Choroid plexus epithelial cell (primary cell): ENCODE data around the gene EYS.
A peak's percentile ranks its signal among the peaks of the same experiment; 100 is the strongest.
"Not testable (repeated sequence)": the region's sequence is repeated elsewhere in the genome, so short reads cannot be mapped to it uniquely, and the experiment has no call there.

ENCODE experiments used
- DNase-seq: peaks from one replicate; pipeline ENCODE4 v3.0.0-alpha.2; 2010; ENCODE audit warnings: low read depth
- H3K4me3 ChIP-seq: 2 replicates; pipeline ENCODE4 v1.5.1; 2011; ENCODE audit warnings: low read depth, mild to moderate bottlenecking, control low read depth, low read length, moderate library complexity
- TF ChIP-seq, protein P1 (sequence below): conservative IDR thresholded peaks from 2 replicates; pipeline ENCODE4 v1.5.1; 2011; ENCODE audit warnings: low read depth, mild to moderate bottlenecking, control low read depth, inconsistent platforms, low read length, moderate library complexity

EYS gene

DNA sequence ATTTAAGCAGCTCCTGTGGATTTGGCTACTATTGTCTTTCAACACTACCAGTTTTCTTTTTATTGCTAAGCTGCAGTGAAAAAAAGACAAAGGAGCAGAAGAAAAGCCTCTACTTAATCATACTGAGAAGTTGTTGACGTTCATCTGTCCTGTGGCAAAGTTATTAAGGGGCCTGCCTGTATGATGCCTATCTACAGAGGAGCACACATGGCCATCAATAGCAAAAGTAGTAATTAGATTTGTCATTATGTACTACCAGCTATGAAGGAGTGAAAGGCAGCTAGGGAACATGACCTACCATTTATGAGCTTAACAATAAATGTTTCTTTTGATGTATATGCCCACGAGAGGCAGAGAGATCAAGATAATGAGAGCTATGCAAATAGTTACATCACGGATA lies 1450.5 kb downstream of the EYS start:
- no peak for DNase-seq
- H3K4me3 ChIP-seq, result no peak overlapping the region
- TF ChIP-seq, protein P1, sequence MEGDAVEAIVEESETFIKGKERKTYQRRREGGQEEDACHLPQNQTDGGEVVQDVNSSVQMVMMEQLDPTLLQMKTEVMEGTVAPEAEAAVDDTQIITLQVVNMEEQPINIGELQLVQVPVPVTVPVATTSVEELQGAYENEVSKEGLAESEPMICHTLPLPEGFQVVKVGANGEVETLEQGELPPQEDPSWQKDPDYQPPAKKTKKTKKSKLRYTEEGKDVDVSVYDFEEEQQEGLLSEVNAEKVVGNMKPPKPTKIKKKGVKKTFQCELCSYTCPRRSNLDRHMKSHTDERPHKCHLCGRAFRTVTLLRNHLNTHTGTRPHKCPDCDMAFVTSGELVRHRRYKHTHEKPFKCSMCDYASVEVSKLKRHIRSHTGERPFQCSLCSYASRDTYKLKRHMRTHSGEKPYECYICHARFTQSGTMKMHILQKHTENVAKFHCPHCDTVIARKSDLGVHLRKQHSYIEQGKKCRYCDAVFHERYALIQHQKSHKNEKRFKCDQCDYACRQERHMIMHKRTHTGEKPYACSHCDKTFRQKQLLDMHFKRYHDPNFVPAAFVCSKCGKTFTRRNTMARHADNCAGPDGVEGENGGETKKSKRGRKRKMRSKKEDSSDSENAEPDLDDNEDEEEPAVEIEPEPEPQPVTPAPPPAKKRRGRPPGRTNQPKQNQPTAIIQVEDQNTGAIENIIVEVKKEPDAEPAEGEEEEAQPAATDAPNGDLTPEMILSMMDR, result no peak

DNA sequence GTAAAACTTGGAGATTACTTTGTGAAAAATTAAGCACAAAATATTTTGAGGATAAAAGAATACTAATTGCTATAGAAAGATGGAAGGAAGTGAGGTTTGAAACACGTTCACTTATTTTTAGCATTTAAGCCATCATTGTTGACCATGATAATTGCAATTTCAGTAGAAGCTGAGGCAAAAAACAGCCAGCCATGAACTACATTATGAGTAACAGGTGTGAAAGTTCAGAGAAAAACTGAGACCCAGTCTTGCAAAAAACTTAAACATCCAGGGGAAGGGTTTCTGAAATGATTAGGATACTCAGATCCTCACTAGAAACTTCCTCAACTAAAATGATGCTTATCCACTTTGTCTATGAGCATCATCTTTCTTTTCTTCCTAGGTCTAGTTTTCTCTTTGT lies 1452.0 kb downstream of the EYS start:
- no peak overlapping the region for H3K4me3 ChIP-seq
- no peak for DNase-seq
- TF ChIP-seq, protein P1, result no peak

DNA sequence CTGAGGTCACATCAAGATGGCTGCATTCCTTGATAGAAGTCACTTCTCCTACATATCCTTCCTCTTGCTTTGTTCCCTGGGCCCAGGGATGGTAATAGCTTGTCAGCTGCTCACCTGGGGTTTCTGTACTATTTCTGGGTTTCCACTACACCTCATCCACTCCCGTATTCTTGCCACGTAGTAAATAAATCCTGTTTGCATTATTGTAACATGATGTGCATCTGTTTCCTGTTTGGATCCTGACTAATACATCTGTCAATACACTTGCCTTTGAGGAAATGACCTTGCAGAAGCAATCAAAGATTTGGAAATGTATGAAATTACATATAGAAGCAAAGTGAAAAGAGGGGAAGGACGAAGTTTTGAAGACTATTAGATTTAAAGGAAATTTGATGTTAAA lies 1452.5 kb downstream of the EYS start:
- no peak overlapping the region for H3K4me3 ChIP-seq
- TF ChIP-seq, protein P1, result no peak
- no peak for DNase-seq

DNA sequence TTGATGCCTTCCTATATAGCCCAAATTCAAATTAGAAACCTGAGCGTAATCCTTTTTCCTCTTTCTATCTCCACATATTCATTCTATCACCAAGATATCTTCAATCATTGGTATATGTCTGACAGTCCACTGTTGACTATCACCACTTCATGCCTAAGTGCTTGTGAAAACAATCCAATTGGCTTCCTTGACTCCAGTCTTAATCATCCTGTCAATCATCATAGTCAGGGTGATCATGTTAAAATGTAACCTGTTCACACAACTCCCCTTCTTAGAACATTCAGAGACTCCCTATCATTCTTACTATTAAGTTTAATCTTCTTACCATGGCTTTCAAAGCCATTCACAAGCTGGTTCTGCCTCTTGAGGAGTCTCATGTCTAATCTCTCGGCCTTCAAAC lies 1454.8 kb downstream of the EYS start:
- TF ChIP-seq, protein P1, result no peak
- no peak overlapping the region for H3K4me3 ChIP-seq
- DNase-seq, result no peak

DNA sequence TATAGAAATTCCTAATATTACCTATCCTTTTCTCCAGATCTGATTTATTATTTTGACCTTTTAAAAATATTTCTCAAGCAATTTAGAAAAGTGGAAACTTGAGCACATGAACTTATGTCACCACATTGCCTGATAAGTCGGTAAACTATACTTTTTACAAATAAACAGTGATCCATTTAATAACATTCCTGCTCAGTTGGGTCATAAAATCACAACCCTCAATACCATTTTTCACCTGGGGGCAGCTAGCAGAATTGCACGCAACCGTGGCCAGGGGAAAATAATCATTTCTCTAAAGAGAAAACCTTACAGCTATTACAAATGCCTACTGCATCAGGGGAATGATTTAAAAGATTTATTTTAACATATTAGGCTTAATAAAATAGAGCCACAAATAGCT lies 1456.9 kb downstream of the EYS start:
- H3K4me3 ChIP-seq, result no peak overlapping the region
- DNase-seq, result peak; percentile 67
- TF ChIP-seq, protein P1, result peak; percentile 60

DNA sequence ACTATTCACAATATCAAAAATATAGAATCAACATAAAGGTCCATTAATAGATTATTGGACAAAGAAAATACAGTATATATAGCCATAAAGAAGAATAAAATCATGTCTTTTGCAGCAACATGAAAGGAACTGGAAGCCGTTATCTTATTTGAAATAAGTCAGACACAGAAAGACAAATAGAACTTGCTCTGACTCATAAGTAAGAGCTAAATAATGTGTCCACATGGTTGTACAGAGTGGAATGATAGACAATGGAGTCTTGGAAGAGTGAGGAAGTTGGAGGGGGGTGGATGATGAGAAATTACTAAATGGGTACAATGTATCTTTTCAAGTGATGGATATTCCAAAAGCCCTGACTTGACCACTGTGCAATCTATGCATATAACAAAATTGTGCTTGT lies 1457.9 kb downstream of the EYS start:
- DNase-seq, result peak; percentile 63
- no peak overlapping the region for H3K4me3 ChIP-seq
- TF ChIP-seq, protein P1, result no peak

DNA sequence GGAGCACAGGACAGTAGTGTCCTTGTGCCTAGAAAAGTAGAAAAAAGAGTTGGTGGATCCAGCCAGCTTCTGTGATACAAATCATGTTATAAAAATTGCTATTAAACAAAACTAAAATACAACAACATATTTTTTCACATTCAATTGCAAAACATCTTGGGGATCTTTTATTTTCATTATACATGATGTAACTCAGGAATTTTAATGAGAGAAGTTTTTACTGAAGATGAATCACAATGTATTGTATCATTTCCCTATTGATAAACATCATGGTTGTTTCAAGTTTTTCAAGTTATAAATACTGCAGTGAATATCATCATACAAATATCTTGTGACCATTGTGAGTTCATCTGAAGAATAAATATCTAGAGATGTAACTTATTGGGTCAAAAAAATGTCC lies 1463.4 kb downstream of the EYS start:
- DNase-seq, result no peak
- TF ChIP-seq, protein P1, result no peak

DNA sequence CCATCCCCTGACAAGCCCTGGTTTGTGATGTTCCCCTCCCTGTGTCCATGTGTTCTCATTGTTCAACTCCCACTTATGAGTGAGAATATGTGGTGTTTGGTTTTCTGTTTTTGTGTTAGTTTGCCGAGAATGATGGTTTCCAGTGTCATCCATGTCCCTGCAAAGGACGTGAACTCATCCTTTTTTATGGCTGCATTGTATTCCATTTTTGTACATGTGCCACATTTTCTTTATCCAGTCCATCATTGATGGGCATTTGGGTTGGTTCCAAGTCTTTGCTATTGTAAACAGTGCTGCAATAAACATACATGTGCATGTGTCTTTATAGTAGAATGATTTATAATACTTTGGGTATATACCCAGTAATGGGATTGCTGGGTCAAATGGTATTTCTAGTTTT lies 1468.1 kb downstream of the EYS start:
- DNase-seq, H3K4me3 ChIP-seq: not testable (repeated sequence)

More for the DNA sequence above, 1463.4 kb downstream of the EYS start:
- H3K4me3 ChIP-seq, result no peak overlapping the region
